DMS153 (cell line): ENCODE data around the gene EDDM3A.

ENCODE experiments used
- DNase-seq: peaks from one replicate; lab custom pipeline; 2025; lab: John Stamatoyannopoulos, UW

The EDDM3A gene

GRCh38 chr14:20789230-20789813 is 43.6 kb downstream of the EDDM3A start:
- no peak for DNase-seq

- DNase-seq, result no peak
These were observed 44.9 kb downstream of the EDDM3A start for GRCh38 chr14:20790464-20791116.

GRCh38 chr14:20791187-20791586 is 45.5 kb downstream of the EDDM3A start:
- no peak for DNase-seq

- no peak for DNase-seq
These were observed 45.9 kb downstream of the EDDM3A start for GRCh38 chr14:20791597-20791996.

GRCh38 chr14:20792556-20792955 is 46.9 kb downstream of the EDDM3A start:
- DNase-seq, result no peak

GRCh38 chr14:20794644-20795369 is 49.1 kb downstream of the EDDM3A start:
- DNase-seq, result no peak

GRCh38 chr14:20797164-20797563 is 51.5 kb downstream of the EDDM3A start:
- DNase-seq, result no peak
